Stimulated activated naive CD8-positive, alpha-beta T cell treated with anti-CD3 and anti-CD28 coated beads, Interleukin-15, Interleukin-2, amounts not matched to agents 100 ng/mL and 50 ng/mL, for 24 hours (primary cell): Measurements from ENCODE around the gene SEC24C.
A peak's percentile ranks its signal among the peaks of the same experiment; 100 is the strongest.
"Not testable (repeated sequence)": the region's sequence is repeated elsewhere in the genome, so short reads cannot be mapped to it uniquely, and the experiment has no call there.

Experiments
- H3K27ac Mint-ChIP-seq: one replicate; pipeline ENCODE4 v1.8.0; 2021; ENCODE audit warnings: mild to moderate bottlenecking, mixed read lengths
- H3K27me3 Mint-ChIP-seq: one replicate; pipeline ENCODE4 v1.8.0; 2021; ENCODE audit warnings: mixed read lengths
- H3K36me3 Mint-ChIP-seq: one replicate; pipeline ENCODE4 v1.8.0; 2021; ENCODE audit warnings: low read depth, mixed read lengths
- H3K4me1 Mint-ChIP-seq: one replicate; pipeline ENCODE4 v1.8.0; 2021; ENCODE audit warnings: low read depth, mixed read lengths
- H3K4me3 Mint-ChIP-seq: one replicate; pipeline ENCODE4 v1.8.0; 2021; ENCODE audit warnings: mild to moderate bottlenecking, mixed read lengths
- H3K9me3 Mint-ChIP-seq: one replicate; pipeline ENCODE4 v1.8.0; 2021; ENCODE audit warnings: mixed read lengths

The SEC24C gene

GRCh38 chr10:73743905-73744663, at the start of gene SEC24C:
SEC24C (plus strand) TSS chr10:73744372; CDS start chr10:73746833, 2,461 bp downstream.
- peaks cover 23% of the 10 kb centered on the region for H3K36me3 Mint-ChIP-seq

GRCh38 chr10:73695302-73695701, 48.9 kb upstream of the SEC24C start:
- H3K9me3 Mint-ChIP-seq, H3K27ac Mint-ChIP-seq, H3K4me1 Mint-ChIP-seq, H3K4me3 Mint-ChIP-seq, H3K27me3 Mint-ChIP-seq: not testable (repeated sequence)
- H3K36me3 Mint-ChIP-seq: peaks cover 17% of the 10 kb centered on the region

More at GRCh38 chr10:73743905-73744663, at the start of gene SEC24C:
- Mint-ChIP-seq H3K27ac (peak within 1 kb of the TSS; percentile 99), H3K4me3 (peak within 1 kb of the TSS; percentile 94), H3K4me1 (peaks cover 39% of the 10 kb centered on the region), H3K27me3 (no peaks in the 10 kb centered on the region), H3K9me3 (no peaks in the 10 kb centered on the region)

GRCh38 chr10:73697675-73698159, 46.5 kb upstream of the SEC24C start, which contains the start of gene AGAP5:
AGAP5 (minus strand) TSS chr10:73698109; CDS start chr10:73697755, 354 bp downstream.
- H3K9me3 Mint-ChIP-seq, H3K4me3 Mint-ChIP-seq, H3K27ac Mint-ChIP-seq, H3K4me1 Mint-ChIP-seq, H3K27me3 Mint-ChIP-seq: not testable (repeated sequence)
- H3K36me3 Mint-ChIP-seq: peaks cover 20% of the 10 kb centered on the region

- H3K36me3 Mint-ChIP-seq: peaks cover 22% of the 10 kb centered on the region
Measured at GRCh38 chr10:73698819-73699218, 45.4 kb upstream of the SEC24C start.

GRCh38 chr10:73703924-73704323, 40.2 kb upstream of the SEC24C start:
- not testable (repeated sequence) for H3K27me3 Mint-ChIP-seq, H3K27ac Mint-ChIP-seq, H3K4me3 Mint-ChIP-seq, H3K9me3 Mint-ChIP-seq
- Mint-ChIP-seq H3K4me1 (peaks cover 20% of the 10 kb centered on the region), H3K36me3 (peaks cover 29% of the 10 kb centered on the region)

More at GRCh38 chr10:73698819-73699218, 45.4 kb upstream of the SEC24C start:
- H3K9me3 Mint-ChIP-seq, H3K27ac Mint-ChIP-seq, H3K4me1 Mint-ChIP-seq, H3K4me3 Mint-ChIP-seq, H3K27me3 Mint-ChIP-seq: not testable (repeated sequence)

- peaks cover 35% of the 10 kb centered on the region for H3K36me3 Mint-ChIP-seq
- H3K4me1 Mint-ChIP-seq: peaks cover 20% of the 10 kb centered on the region
- H3K27me3 Mint-ChIP-seq, H3K9me3 Mint-ChIP-seq, H3K4me3 Mint-ChIP-seq: not testable (repeated sequence)
- H3K27ac Mint-ChIP-seq: peak overlapping the region; percentile 49
Measured at GRCh38 chr10:73705506-73706072, 38.6 kb upstream of the SEC24C start.

GRCh38 chr10:73706488-73706887, 37.7 kb upstream of the SEC24C start:
- Mint-ChIP-seq H3K36me3 (peaks cover 41% of the 10 kb centered on the region), H3K4me1 (peaks cover 20% of the 10 kb centered on the region)
- H3K9me3 Mint-ChIP-seq, H3K4me3 Mint-ChIP-seq, H3K27ac Mint-ChIP-seq, H3K27me3 Mint-ChIP-seq: not testable (repeated sequence)

- H3K27ac Mint-ChIP-seq, H3K4me3 Mint-ChIP-seq, H3K27me3 Mint-ChIP-seq, H3K9me3 Mint-ChIP-seq: not testable (repeated sequence)
- Mint-ChIP-seq H3K4me1 (peaks cover 16% of the 10 kb centered on the region), H3K36me3 (peaks cover 36% of the 10 kb centered on the region)
Measured at GRCh38 chr10:73707628-73708027, 36.5 kb upstream of the SEC24C start.

- Mint-ChIP-seq H3K36me3 (peaks cover 39% of the 10 kb centered on the region), H3K4me1 (peaks cover 16% of the 10 kb centered on the region), H3K27ac (peak overlapping the region; percentile 79)
- H3K9me3 Mint-ChIP-seq, H3K27me3 Mint-ChIP-seq, H3K4me3 Mint-ChIP-seq: not testable (repeated sequence)
Measured at GRCh38 chr10:73708122-73708521, 36.0 kb upstream of the SEC24C start.

- not testable (repeated sequence) for H3K27me3 Mint-ChIP-seq, H3K4me3 Mint-ChIP-seq, H3K27ac Mint-ChIP-seq, H3K9me3 Mint-ChIP-seq, H3K4me1 Mint-ChIP-seq
- H3K36me3 Mint-ChIP-seq: peaks cover 41% of the 10 kb centered on the region
Measured at GRCh38 chr10:73711683-73712082, 32.5 kb upstream of the SEC24C start.

- not testable (repeated sequence) for H3K4me1 Mint-ChIP-seq, H3K4me3 Mint-ChIP-seq, H3K9me3 Mint-ChIP-seq, H3K27ac Mint-ChIP-seq, H3K27me3 Mint-ChIP-seq
- H3K36me3 Mint-ChIP-seq: peaks cover 62% of the 10 kb centered on the region
Measured at GRCh38 chr10:73713912-73714311, 30.3 kb upstream of the SEC24C start.

GRCh38 chr10:73714483-73714882, 29.7 kb upstream of the SEC24C start:
- H3K36me3 Mint-ChIP-seq: peaks cover 68% of the 10 kb centered on the region
- not testable (repeated sequence) for H3K27me3 Mint-ChIP-seq, H3K27ac Mint-ChIP-seq

GRCh38 chr10:73715179-73716156, 28.7 kb upstream of the SEC24C start:
- not testable (repeated sequence) for H3K27ac Mint-ChIP-seq, H3K4me3 Mint-ChIP-seq, H3K4me1 Mint-ChIP-seq, H3K27me3 Mint-ChIP-seq, H3K9me3 Mint-ChIP-seq
- H3K36me3 Mint-ChIP-seq: peaks cover 66% of the 10 kb centered on the region

More at GRCh38 chr10:73714483-73714882, 29.7 kb upstream of the SEC24C start:
- not testable (repeated sequence) for H3K4me1 Mint-ChIP-seq, H3K9me3 Mint-ChIP-seq, H3K4me3 Mint-ChIP-seq

- no peaks in the 10 kb centered on the region for H3K27me3 Mint-ChIP-seq
- H3K27ac Mint-ChIP-seq: no peak overlapping the region
- H3K9me3 Mint-ChIP-seq: no peaks in the 10 kb centered on the region
- H3K4me1 Mint-ChIP-seq: peaks cover 5% of the 10 kb centered on the region
- no peak overlapping the region for H3K4me3 Mint-ChIP-seq
- H3K36me3 Mint-ChIP-seq: peaks cover 67% of the 10 kb centered on the region
Measured at GRCh38 chr10:73716251-73716650, 27.9 kb upstream of the SEC24C start.

- H3K27me3 Mint-ChIP-seq: no peaks in the 10 kb centered on the region
- no peaks in the 10 kb centered on the region for H3K9me3 Mint-ChIP-seq
- H3K4me1 Mint-ChIP-seq: peaks cover 5% of the 10 kb centered on the region
- peak overlapping the region; percentile 2 for H3K27ac Mint-ChIP-seq
- peaks cover 78% of the 10 kb centered on the region for H3K36me3 Mint-ChIP-seq
- H3K4me3 Mint-ChIP-seq: no peak overlapping the region
Measured at GRCh38 chr10:73717556-73717955, 26.6 kb upstream of the SEC24C start.
